Liver (tissue), 3 donors: Measurements from ENCODE around the gene PIMREG.

ENCODE experiments used
- GABPA ChIP-seq, 2 donors: IDR thresholded peaks in 1 of 2; conservative IDR thresholded peaks in 1 of 2; 2 replicates each; pipeline ENCODE4 v1.6.1; 2016; ENCODE audit warnings: antibody characterized with exemption in 2 of 2, mild to moderate bottlenecking in 1 of 2, moderate library complexity in 1 of 2
- JUND ChIP-seq, 2 donors: IDR thresholded peaks; 2 replicates each; pipeline ENCODE4 v1.6.1; 2016; ENCODE audit warnings: antibody characterized with exemption in 2 of 2
- TAF1 ChIP-seq: conservative IDR thresholded peaks from 2 replicates; pipeline ENCODE4 v1.6.1; 2016; ENCODE audit warnings: antibody characterized with exemption, mild to moderate bottlenecking
- TF ChIP-seq, protein P1 (sequence below): fragments of 150-350 bp; IDR thresholded peaks from 2 replicates; pipeline ENCODE4 v1.5.1; 2017; ENCODE audit warnings: improper control_type of control experiment, low read depth, low read length; ENCODE audit not compliant: missing input control
- TF ChIP-seq, protein P2 (sequence below): IDR thresholded peaks from 2 replicates; pipeline ENCODE4 v1.6.1; 2016; ENCODE audit warnings: antibody characterized with exemption, mild to moderate bottlenecking
- TF ChIP-seq, protein P3 (sequence below): IDR thresholded peaks from 2 replicates; pipeline ENCODE4 v1.6.1; 2016; ENCODE audit warnings: antibody characterized with exemption
- TF ChIP-seq, protein P4 (sequence below): IDR thresholded peaks from 2 replicates; pipeline ENCODE4 v1.6.1; 2016; ENCODE audit warnings: antibody characterized with exemption
- donor health status: healthy.
- donor health status: healthy.

GRCh38 chr17:6496116-6496481 lies 51.8 kb downstream of the PIMREG start:
- TF ChIP-seq TAF1 (no peak), JUND (IDR thresholded peaks at IDR 0.05) (no peak), GABPA (IDR thresholded peaks at IDR 0.05 in 1 of 2, conservative IDR thresholded peaks at IDR 0.05 in 1 of 2) (no peak)
- TF ChIP-seq, protein P1, sequence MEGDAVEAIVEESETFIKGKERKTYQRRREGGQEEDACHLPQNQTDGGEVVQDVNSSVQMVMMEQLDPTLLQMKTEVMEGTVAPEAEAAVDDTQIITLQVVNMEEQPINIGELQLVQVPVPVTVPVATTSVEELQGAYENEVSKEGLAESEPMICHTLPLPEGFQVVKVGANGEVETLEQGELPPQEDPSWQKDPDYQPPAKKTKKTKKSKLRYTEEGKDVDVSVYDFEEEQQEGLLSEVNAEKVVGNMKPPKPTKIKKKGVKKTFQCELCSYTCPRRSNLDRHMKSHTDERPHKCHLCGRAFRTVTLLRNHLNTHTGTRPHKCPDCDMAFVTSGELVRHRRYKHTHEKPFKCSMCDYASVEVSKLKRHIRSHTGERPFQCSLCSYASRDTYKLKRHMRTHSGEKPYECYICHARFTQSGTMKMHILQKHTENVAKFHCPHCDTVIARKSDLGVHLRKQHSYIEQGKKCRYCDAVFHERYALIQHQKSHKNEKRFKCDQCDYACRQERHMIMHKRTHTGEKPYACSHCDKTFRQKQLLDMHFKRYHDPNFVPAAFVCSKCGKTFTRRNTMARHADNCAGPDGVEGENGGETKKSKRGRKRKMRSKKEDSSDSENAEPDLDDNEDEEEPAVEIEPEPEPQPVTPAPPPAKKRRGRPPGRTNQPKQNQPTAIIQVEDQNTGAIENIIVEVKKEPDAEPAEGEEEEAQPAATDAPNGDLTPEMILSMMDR: no peak
- TF ChIP-seq, protein P2, sequence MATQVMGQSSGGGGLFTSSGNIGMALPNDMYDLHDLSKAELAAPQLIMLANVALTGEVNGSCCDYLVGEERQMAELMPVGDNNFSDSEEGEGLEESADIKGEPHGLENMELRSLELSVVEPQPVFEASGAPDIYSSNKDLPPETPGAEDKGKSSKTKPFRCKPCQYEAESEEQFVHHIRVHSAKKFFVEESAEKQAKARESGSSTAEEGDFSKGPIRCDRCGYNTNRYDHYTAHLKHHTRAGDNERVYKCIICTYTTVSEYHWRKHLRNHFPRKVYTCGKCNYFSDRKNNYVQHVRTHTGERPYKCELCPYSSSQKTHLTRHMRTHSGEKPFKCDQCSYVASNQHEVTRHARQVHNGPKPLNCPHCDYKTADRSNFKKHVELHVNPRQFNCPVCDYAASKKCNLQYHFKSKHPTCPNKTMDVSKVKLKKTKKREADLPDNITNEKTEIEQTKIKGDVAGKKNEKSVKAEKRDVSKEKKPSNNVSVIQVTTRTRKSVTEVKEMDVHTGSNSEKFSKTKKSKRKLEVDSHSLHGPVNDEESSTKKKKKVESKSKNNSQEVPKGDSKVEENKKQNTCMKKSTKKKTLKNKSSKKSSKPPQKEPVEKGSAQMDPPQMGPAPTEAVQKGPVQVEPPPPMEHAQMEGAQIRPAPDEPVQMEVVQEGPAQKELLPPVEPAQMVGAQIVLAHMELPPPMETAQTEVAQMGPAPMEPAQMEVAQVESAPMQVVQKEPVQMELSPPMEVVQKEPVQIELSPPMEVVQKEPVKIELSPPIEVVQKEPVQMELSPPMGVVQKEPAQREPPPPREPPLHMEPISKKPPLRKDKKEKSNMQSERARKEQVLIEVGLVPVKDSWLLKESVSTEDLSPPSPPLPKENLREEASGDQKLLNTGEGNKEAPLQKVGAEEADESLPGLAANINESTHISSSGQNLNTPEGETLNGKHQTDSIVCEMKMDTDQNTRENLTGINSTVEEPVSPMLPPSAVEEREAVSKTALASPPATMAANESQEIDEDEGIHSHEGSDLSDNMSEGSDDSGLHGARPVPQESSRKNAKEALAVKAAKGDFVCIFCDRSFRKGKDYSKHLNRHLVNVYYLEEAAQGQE: no peak
- TF ChIP-seq, protein P3, sequence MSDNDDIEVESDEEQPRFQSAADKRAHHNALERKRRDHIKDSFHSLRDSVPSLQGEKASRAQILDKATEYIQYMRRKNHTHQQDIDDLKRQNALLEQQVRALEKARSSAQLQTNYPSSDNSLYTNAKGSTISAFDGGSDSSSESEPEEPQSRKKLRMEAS: no peak
- TF ChIP-seq, protein P4, sequence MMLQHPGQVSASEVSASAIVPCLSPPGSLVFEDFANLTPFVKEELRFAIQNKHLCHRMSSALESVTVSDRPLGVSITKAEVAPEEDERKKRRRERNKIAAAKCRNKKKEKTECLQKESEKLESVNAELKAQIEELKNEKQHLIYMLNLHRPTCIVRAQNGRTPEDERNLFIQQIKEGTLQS: no peak
